ENCODE data around the gene DPP9.
"Not testable (repeated sequence)": the region's sequence is repeated elsewhere in the genome, so short reads cannot be mapped to it uniquely, and the experiment has no call there.

The DPP9 gene

GRCh38 chr19:4723595-4724514 is at the start of gene DPP9:
DPP9 (minus strand) TSS chr19:4723842; CDS start chr19:4719906, 3,936 bp downstream.
- peak; percentile 95 for DNase-seq (ENCODE audit: low read depth, low spot score)

- no peak for DNase-seq (ENCODE audit: low read depth, low spot score)
Observed at GRCh38 chr19:4773047-4773640, 49.5 kb upstream of the DPP9 start.

- no peak for DNase-seq (ENCODE audit: low read depth, low spot score)
Observed at GRCh38 chr19:4772566-4772965, 48.9 kb upstream of the DPP9 start.

- DNase-seq (ENCODE audit: low read depth, low spot score) = peak; percentile 67
Observed at GRCh38 chr19:4768934-4769777, 45.5 kb upstream of the DPP9 start.

- no peak for DNase-seq (ENCODE audit: low read depth, low spot score)
Observed at GRCh38 chr19:4764393-4764660, 40.7 kb upstream of the DPP9 start.

GRCh38 chr19:4763021-4763420 is 39.4 kb upstream of the DPP9 start:
- no peak for DNase-seq (ENCODE audit: low read depth, low spot score)

GRCh38 chr19:4760285-4760650 is 36.6 kb upstream of the DPP9 start:
- no peak for DNase-seq (ENCODE audit: low read depth, low spot score)

- DNase-seq (ENCODE audit: low read depth, low spot score) = peak; percentile 40
Observed at GRCh38 chr19:4759388-4760284, 36.0 kb upstream of the DPP9 start.

- no peak for DNase-seq (ENCODE audit: low read depth, low spot score)
Observed at GRCh38 chr19:4758659-4759058, 35.0 kb upstream of the DPP9 start.

GRCh38 chr19:4758082-4758481 is 34.4 kb upstream of the DPP9 start:
- no peak for DNase-seq (ENCODE audit: low read depth, low spot score)

- DNase-seq (ENCODE audit: low read depth, low spot score) = no peak
Observed at GRCh38 chr19:4755459-4755858, 31.8 kb upstream of the DPP9 start.

- no peak for DNase-seq (ENCODE audit: low read depth, low spot score)
Observed at GRCh38 chr19:4754248-4754647, 30.6 kb upstream of the DPP9 start.

- DNase-seq (ENCODE audit: low read depth, low spot score) = no peak
Observed at GRCh38 chr19:4749870-4750590, 26.4 kb upstream of the DPP9 start.

GRCh38 chr19:4748589-4748988 is 24.9 kb upstream of the DPP9 start:
- no peak for DNase-seq (ENCODE audit: low read depth, low spot score)

- DNase-seq (ENCODE audit: low read depth, low spot score) = no peak
Observed at GRCh38 chr19:4748185-4748584, 24.5 kb upstream of the DPP9 start.

- no peak for DNase-seq (ENCODE audit: low read depth, low spot score)
Observed at GRCh38 chr19:4745986-4746385, 22.3 kb upstream of the DPP9 start.

- DNase-seq (ENCODE audit: low read depth, low spot score) = not testable (repeated sequence)
Observed at GRCh38 chr19:4745175-4745574, 21.5 kb upstream of the DPP9 start.

GRCh38 chr19:4744451-4745174 is 21.0 kb upstream of the DPP9 start:
- no peak for DNase-seq (ENCODE audit: low read depth, low spot score)

- no peak for DNase-seq (ENCODE audit: low read depth, low spot score)
Observed at GRCh38 chr19:4742723-4743646, 19.3 kb upstream of the DPP9 start.

Measured in smooth muscle cell of the brain vasculature (primary cell).